RPMI7951 (cell line): Measurements from ENCODE around the gene SRPK3. TPM values are rescaled to one million over a fixed set of nuclear protein-coding genes. Genes with fewer than 3 reads are reported as not detected.

Source experiments
- DNase-seq: peaks from one replicate; pipeline ENCODE4 v3.0.0-alpha.2; 2012; ENCODE audit warnings: low read depth
- total RNA-seq: library from RNA; depleted of rRNA; stranded (reverse); fragments of >200 nt; shearing (Covaris generic); gene quantifications from 2 replicates; pipeline ENCODE4 v1.2.3, GENCODE V29; 2014; rRNA removed

Gene SRPK3
- total RNA-seq, 1 experiment from 2014 or later = 0.12 TPM

DNA sequence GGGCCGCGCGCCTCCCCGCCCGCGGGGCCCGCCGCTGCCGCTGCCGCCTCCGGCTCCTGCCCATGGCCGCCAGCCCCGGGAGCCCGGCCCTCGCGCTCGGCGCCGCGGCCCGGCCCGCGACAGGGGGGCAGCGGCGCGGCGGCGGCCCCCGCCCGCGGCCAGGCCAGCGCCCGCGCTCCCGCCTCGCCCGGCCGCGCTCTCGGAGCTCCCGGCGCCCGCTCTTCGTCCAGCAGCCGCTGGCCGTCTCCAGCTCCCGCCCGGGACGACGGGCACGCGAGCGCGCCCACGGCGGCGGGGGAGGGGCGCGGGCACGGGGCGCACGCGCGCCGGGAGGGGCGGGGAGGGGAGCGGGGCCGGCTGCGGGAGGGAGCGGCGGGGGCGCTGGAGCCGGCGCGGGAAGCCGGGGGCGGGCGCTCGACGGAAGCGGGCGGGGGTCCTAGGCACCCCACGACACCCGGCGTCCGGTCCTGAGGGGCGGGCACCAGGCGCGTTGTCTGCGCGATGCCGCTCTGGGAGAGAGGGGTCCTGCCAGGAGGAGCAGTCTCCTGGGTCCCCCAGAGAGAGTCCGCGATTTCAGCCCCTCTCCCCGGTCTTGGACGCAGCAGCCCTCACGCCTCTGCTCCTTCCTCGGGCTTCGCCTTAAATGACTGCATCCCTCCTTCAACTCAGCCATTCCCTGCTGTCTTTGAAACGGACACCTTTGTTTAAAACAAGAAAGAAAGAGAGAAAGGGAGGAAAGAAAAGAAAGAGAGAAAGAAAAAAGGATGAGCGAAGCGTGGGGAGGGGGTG lies 50.0 kb downstream of the SRPK3 start:
- DNase-seq = no peak

DNA sequence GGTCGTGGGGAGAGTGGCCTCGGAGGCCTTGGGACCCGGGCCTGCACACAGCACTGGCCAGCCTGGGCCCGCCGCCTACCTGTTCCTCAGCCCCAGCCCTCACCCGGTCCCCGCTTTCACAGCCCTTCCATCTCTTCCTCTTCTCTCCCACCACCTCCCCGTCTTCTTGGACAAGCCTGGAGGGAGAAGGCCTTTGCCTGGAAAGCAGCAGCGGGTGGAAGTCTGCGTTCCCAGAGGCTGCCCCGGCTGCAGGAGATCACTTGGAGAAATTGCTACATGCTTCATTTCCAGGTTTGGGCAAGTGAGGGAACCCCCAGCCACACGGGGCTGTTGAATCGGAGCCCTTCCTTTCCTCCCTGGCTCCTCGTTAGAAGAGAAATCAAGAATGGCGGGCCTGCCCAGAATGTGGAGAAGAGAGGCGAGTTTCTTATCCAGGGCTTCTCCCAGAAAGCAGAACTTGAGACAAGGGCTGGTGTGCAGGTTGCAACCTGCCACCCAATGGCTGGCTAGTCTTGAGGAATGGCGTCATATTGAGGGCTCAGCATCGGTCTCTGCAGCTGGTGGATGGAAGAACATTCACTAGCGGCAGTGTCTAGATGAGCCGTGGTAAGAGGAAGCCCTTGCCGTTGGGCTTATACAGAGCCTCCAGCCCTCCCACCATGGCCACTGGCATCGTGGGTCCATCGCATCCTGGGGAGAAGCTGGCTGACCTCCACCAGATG lies 50.7 kb downstream of the SRPK3 start:
- DNase-seq = no peak

DNA sequence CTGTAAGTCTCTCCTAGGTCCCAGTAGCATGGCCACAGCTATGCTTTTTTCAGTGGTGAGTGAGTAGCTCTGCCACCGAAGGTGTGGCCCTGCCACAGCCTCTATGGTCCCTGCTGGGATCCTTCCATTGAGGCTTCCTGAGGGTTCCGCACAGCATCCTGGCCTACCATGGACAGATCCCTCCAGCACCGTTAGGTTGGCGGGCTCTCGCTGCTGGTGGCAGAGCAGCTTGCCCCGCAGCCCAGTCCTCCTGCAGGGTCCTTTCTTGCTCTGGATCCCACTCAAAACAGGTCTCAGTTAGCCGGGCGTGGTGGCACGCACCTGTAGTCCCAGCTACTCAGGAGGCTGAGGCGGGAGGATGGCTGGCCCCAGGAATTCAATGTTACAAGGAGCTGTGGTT lies 51.9 kb downstream of the SRPK3 start:
- DNase-seq = no peak

Other genes starting within 250 kb of the SRPK3 start
- 27.2 and 28.1 TPM in 2 replicates for gene CCNQ, start 181.9 kb upstream of the SRPK3 start, total RNA-seq
- gene DUSP9, start 133.8 kb upstream of the SRPK3 start, total RNA-seq = 0.20 TPM in 1 of 2 replicates, not detected in the other
- not detected in 2 replicates for gene PNCK, start 107.2 kb upstream of the SRPK3 start, total RNA-seq
- 4.7 and 5.2 TPM in 2 replicates for gene SLC6A8, start 93.1 kb upstream of the SRPK3 start, total RNA-seq
- gene BCAP31, start 56.7 kb upstream of the SRPK3 start, total RNA-seq = 128 and 135 TPM in 2 replicates
- gene ABCD1, start 56.2 kb upstream of the SRPK3 start, total RNA-seq = 7.0 and 9.8 TPM in 2 replicates
- gene PLXNB3, start 16.8 kb upstream of the SRPK3 start, total RNA-seq = 2.0 and 3.8 TPM in 2 replicates
- gene IDH3G, start 13.3 kb downstream of the SRPK3 start, total RNA-seq = 67.7 and 69.4 TPM in 2 replicates
- 203 and 247 TPM in 2 replicates for gene SSR4, start 13.6 kb downstream of the SRPK3 start, total RNA-seq
- gene PDZD4, start 49.5 kb downstream of the SRPK3 start, total RNA-seq = 0.12 and 0.68 TPM in 2 replicates
- 49.5 and 58.9 TPM in 2 replicates for gene L1CAM, start 105.1 kb downstream of the SRPK3 start, total RNA-seq
- gene AVPR2, start 123.6 kb downstream of the SRPK3 start, total RNA-seq = 0.20 TPM in 1 of 2 replicates, not detected in the other
- 0.29 and 1.9 TPM in 2 replicates for gene ARHGAP4, start 145.2 kb downstream of the SRPK3 start, total RNA-seq
- gene NAA10, start 154.0 kb downstream of the SRPK3 start, total RNA-seq = 96.4 and 136 TPM in 2 replicates
- gene RENBP, start 163.6 kb downstream of the SRPK3 start, total RNA-seq = 1.7 and 1.9 TPM in 2 replicates
- gene HCFC1, start 190.8 kb downstream of the SRPK3 start, total RNA-seq = 21.6 and 23.6 TPM in 2 replicates
- gene TMEM187, start 191.7 kb downstream of the SRPK3 start, total RNA-seq = 5.8 and 6.6 TPM in 2 replicates
- 38.1 and 44.2 TPM in 2 replicates for gene IRAK1, start 238.9 kb downstream of the SRPK3 start, total RNA-seq